Neural progenitor cell (in vitro differentiated cells): Measurements from ENCODE around the gene ASH1L.

Experiments used
- CTCF ChIP-seq: fragments of 200-600 bp; sonication (generic); IDR thresholded peaks from 2 replicates; pipeline ENCODE4 v1.5.1; 2017; ENCODE audit warnings: antibody characterized with exemption, mild to moderate bottlenecking
- EZH2 ChIP-seq: fragments of 200-600 bp; sonication (generic); IDR thresholded peaks from 2 replicates; pipeline ENCODE4 v1.6.1; 2017; ENCODE audit warnings: antibody characterized with exemption, mild to moderate bottlenecking, moderate library complexity
- EZH2phosphoT487 ChIP-seq: fragments of 200-600 bp; sonication (generic); IDR thresholded peaks from 2 replicates; pipeline ENCODE4 v1.6.1; 2017; ENCODE audit warnings: antibody characterized with exemption

DNA sequence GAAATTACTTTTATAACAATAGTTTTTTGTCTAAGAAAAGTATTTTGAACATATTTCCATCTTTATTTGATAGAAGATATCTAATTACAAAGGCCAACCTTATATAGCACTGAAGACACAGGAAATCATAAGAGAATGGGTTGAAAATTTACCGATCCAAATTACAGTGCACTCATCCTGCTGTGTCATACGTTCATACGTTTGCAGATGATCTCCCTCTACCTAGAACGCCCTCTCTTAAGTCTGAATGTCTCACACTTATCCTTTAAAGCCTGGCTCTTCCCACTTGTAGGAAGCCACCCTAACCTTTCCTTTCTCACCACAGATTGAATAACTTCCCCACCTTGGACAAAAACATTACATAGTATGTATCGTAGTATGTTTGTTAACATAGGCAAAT, 9.3 kb downstream of the ASH1L start:
- TF ChIP-seq CTCF (no peak), EZH2 (no peak), EZH2phosphoT487 (no peak)
